ENCODE data around the gene CAMK4. TPM values are rescaled to one million over a fixed set of nuclear protein-coding genes. Genes with fewer than 3 reads are reported as not detected.

Gene CAMK4
- total RNA-seq, 1 experiment from 2014 or later = 23.3 TPM

DNA sequence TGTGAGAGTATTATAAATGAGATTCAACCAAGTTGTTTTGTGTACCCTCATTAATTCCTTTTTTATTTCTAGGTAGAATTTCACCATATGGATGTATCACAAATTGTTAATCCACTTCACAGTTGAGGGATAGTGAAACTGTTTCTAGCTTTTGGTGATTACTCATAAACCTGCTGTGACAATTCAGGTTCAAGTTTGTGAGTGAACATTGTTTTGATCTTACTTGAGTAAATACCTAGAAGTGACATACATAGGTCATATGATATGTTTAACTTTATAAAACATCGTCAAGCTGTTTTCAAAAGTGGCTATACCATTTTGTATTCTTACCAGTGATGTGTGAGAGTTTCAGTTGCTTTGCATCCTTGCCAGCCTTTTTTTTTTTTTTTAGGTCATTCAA lies 112.9 kb downstream of the CAMK4 start:
- Mint-ChIP-seq H3K27ac (ENCODE audit: unreplicated experiment) (no peak overlapping the region), H3K36me3 (ENCODE audit: insufficient read depth, unreplicated experiment) (no peaks in the 10 kb centered on the region), H3K4me1 (ENCODE audit: low read depth, unreplicated experiment) (no peaks in the 10 kb centered on the region), H3K4me3 (ENCODE audit: low read depth, unreplicated experiment) (no peak overlapping the region), H3K27me3 (ENCODE audit: unreplicated experiment) (no peaks in the 10 kb centered on the region), H3K9me3 (ENCODE audit: low read depth, unreplicated experiment) (no peaks in the 10 kb centered on the region)
- intact Hi-C loops (cut with micrococcal nuclease; ENCODE audit: unreplicated experiment) = no loop called here
- no TSS peak for BruUV-seq (replicated peaks)
- CTCF ChIA-PET = no interaction called here
- TF ChIP-seq, protein P1, sequence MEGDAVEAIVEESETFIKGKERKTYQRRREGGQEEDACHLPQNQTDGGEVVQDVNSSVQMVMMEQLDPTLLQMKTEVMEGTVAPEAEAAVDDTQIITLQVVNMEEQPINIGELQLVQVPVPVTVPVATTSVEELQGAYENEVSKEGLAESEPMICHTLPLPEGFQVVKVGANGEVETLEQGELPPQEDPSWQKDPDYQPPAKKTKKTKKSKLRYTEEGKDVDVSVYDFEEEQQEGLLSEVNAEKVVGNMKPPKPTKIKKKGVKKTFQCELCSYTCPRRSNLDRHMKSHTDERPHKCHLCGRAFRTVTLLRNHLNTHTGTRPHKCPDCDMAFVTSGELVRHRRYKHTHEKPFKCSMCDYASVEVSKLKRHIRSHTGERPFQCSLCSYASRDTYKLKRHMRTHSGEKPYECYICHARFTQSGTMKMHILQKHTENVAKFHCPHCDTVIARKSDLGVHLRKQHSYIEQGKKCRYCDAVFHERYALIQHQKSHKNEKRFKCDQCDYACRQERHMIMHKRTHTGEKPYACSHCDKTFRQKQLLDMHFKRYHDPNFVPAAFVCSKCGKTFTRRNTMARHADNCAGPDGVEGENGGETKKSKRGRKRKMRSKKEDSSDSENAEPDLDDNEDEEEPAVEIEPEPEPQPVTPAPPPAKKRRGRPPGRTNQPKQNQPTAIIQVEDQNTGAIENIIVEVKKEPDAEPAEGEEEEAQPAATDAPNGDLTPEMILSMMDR (IDR thresholded peaks at IDR 0.05; ENCODE audit: unreplicated experiment) = no peak
- no peak for DNase-seq

DNA sequence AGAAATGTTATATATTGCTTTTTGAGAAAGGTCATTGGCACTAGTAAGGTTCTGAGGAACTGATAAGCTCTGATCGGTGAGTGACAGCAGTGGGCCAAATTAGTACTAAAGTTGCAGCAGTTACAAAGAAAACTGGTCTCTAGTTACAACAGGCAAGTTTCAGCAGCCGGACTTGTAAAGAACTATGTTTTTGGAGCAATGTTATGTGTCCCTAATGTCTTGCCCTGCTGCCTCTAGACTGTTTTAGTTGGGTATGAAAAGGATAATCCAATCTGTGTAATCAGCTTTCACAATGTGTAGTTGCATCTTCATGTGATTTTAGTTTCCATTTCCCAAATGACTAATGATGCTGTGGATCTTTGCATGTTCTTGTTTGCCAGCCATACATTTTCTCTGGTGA lies 113.5 kb downstream of the CAMK4 start:
- no peak overlapping the region for H3K4me3 Mint-ChIP-seq (ENCODE audit: low read depth, unreplicated experiment)
- BruUV-seq (replicated peaks) = no TSS peak
- intact Hi-C loops (cut with micrococcal nuclease; ENCODE audit: unreplicated experiment) = no loop called here
- no peaks in the 10 kb centered on the region for H3K27me3 Mint-ChIP-seq (ENCODE audit: unreplicated experiment)
- no peaks in the 10 kb centered on the region for H3K36me3 Mint-ChIP-seq (ENCODE audit: insufficient read depth, unreplicated experiment)
- CTCF ChIA-PET = no interaction called here
- no peaks in the 10 kb centered on the region for H3K9me3 Mint-ChIP-seq (ENCODE audit: low read depth, unreplicated experiment)
- no peaks in the 10 kb centered on the region for H3K4me1 Mint-ChIP-seq (ENCODE audit: low read depth, unreplicated experiment)
- TF ChIP-seq, protein P1 (IDR thresholded peaks at IDR 0.05; ENCODE audit: unreplicated experiment) = no peak
- H3K27ac Mint-ChIP-seq (ENCODE audit: unreplicated experiment) = no peak overlapping the region
- no peak for DNase-seq

DNA sequence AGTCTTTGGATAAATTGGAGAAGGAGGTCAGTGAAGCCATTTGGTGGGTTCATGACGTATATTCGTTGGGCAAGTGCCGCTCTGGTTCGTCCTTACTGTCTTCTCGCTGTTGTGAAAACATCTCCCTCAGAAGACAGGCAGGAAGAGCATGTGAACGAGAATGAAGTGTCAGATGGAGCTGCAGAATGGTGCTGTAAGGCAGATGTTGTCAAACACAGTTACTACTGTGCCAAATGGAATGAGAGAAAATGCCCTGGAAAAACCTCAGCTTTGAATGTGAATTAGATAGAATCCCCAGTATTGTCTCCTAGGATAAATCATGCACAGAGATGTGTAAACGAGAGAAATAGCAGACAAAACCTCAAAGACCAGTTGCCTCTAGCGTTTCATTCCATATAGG lies 121.5 kb downstream of the CAMK4 start:
- CTCF ChIA-PET = no interaction called here
- no TSS peak for BruUV-seq (replicated peaks)
- Mint-ChIP-seq H3K4me1 (ENCODE audit: low read depth, unreplicated experiment) (peaks cover 6% of the 10 kb centered on the region), H3K9me3 (ENCODE audit: low read depth, unreplicated experiment) (no peaks in the 10 kb centered on the region), H3K4me3 (ENCODE audit: low read depth, unreplicated experiment) (no peak overlapping the region), H3K27ac (ENCODE audit: unreplicated experiment) (no peak overlapping the region), H3K36me3 (ENCODE audit: insufficient read depth, unreplicated experiment) (no peaks in the 10 kb centered on the region), H3K27me3 (ENCODE audit: unreplicated experiment) (no peaks in the 10 kb centered on the region)
- TF ChIP-seq, protein P1 (IDR thresholded peaks at IDR 0.05; ENCODE audit: unreplicated experiment) = no peak
- no peak for DNase-seq
- intact Hi-C loops (cut with micrococcal nuclease; ENCODE audit: unreplicated experiment) = no loop called here

DNA sequence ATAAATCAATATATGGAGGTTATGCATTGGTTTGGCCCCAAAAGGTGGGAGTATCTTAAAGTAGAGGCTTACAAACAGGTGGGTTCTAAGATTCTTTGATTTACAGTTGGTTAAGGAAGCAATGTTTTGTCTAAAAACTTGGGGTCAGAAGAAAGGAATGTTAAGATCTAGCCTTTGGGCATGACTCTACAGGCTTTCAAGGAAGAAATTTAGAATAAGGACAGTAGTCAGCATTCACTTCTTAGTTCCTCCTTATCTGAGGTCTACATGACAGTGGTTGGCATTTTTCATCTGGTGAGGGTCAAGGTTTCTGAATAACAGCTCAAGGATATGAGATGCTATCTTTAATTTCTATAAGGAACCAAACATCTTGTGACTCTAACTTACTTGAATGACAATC lies 122.8 kb downstream of the CAMK4 start:
- no peaks in the 10 kb centered on the region for H3K27me3 Mint-ChIP-seq (ENCODE audit: unreplicated experiment)
- peaks cover 6% of the 10 kb centered on the region for H3K4me1 Mint-ChIP-seq (ENCODE audit: low read depth, unreplicated experiment)
- no peaks in the 10 kb centered on the region for H3K36me3 Mint-ChIP-seq (ENCODE audit: insufficient read depth, unreplicated experiment)
- no peak overlapping the region for H3K4me3 Mint-ChIP-seq (ENCODE audit: low read depth, unreplicated experiment)
- CTCF ChIA-PET = interaction anchor here (0.6 kb wide), 1 partner anchor 117 kb away, joined by 4 read pairs; no protein-coding TSS in a partner anchor
- no peak overlapping the region for H3K27ac Mint-ChIP-seq (ENCODE audit: unreplicated experiment)
- DNase-seq = no peak
- no TSS peak for BruUV-seq (replicated peaks)
- H3K9me3 Mint-ChIP-seq (ENCODE audit: low read depth, unreplicated experiment) = no peaks in the 10 kb centered on the region
- TF ChIP-seq, protein P1 (IDR thresholded peaks at IDR 0.05; ENCODE audit: unreplicated experiment) = no peak
- intact Hi-C loops (cut with micrococcal nuclease; ENCODE audit: unreplicated experiment) = no loop called here
